Measurements from ENCODE around the gene LIAS. TPM values are rescaled to one million over a fixed set of nuclear protein-coding genes. Genes with fewer than 3 reads are reported as not detected.

The LIAS gene
- total RNA-seq, 1 donor from 2014 or later = 9.8 TPM

- no peak for TF ChIP-seq CTCF (IDR thresholded peaks at IDR 0.05; ENCODE audit: unreplicated experiment)
- Mint-ChIP-seq H3K4me1 (ENCODE audit: unreplicated experiment) (peaks cover 9% of the 10 kb centered on the region), H3K27me3 (ENCODE audit: unreplicated experiment) (no peaks in the 10 kb centered on the region), H3K27ac (ENCODE audit: unreplicated experiment) (no peak overlapping the region), H3K9me3 (ENCODE audit: unreplicated experiment) (no peaks in the 10 kb centered on the region), H3K36me3 (ENCODE audit: low read depth, unreplicated experiment) (peaks cover 32% of the 10 kb centered on the region), H3K4me3 (ENCODE audit: unreplicated experiment) (no peak overlapping the region)
- no peak for DNase-seq (ENCODE audit: low spot score)
Observed at GRCh38 chr4:39450618-39451017, 8.2 kb upstream of the LIAS start.

GRCh38 chr4:39451423-39452023, 7.3 kb upstream of the LIAS start:
- no peaks in the 10 kb centered on the region for H3K27me3 Mint-ChIP-seq (ENCODE audit: unreplicated experiment)
- no peak for DNase-seq (ENCODE audit: low spot score)
- H3K27ac Mint-ChIP-seq (ENCODE audit: unreplicated experiment) = peak overlapping the region; percentile 95
- peaks cover 33% of the 10 kb centered on the region for H3K36me3 Mint-ChIP-seq (ENCODE audit: low read depth, unreplicated experiment)
- H3K9me3 Mint-ChIP-seq (ENCODE audit: unreplicated experiment) = no peaks in the 10 kb centered on the region
- H3K4me3 Mint-ChIP-seq (ENCODE audit: unreplicated experiment) = no peak overlapping the region
- peaks cover 9% of the 10 kb centered on the region for H3K4me1 Mint-ChIP-seq (ENCODE audit: unreplicated experiment)
- TF ChIP-seq CTCF (IDR thresholded peaks at IDR 0.05; ENCODE audit: unreplicated experiment) = no peak

GRCh38 chr4:39452153-39452859, 6.5 kb upstream of the LIAS start:
- TF ChIP-seq CTCF (IDR thresholded peaks at IDR 0.05; ENCODE audit: unreplicated experiment) = no peak
- H3K4me3 Mint-ChIP-seq (ENCODE audit: unreplicated experiment) = peak overlapping the region; percentile 86
- no peaks in the 10 kb centered on the region for H3K9me3 Mint-ChIP-seq (ENCODE audit: unreplicated experiment)
- DNase-seq (ENCODE audit: low spot score) = no peak
- peaks cover 41% of the 10 kb centered on the region for H3K36me3 Mint-ChIP-seq (ENCODE audit: low read depth, unreplicated experiment)
- peaks cover 15% of the 10 kb centered on the region for H3K4me1 Mint-ChIP-seq (ENCODE audit: unreplicated experiment)
- H3K27me3 Mint-ChIP-seq (ENCODE audit: unreplicated experiment) = no peaks in the 10 kb centered on the region
- peak overlapping the region; percentile 95 for H3K27ac Mint-ChIP-seq (ENCODE audit: unreplicated experiment)

- H3K36me3 Mint-ChIP-seq (ENCODE audit: low read depth, unreplicated experiment) = peaks cover 43% of the 10 kb centered on the region
- no peaks in the 10 kb centered on the region for H3K27me3 Mint-ChIP-seq (ENCODE audit: unreplicated experiment)
- DNase-seq (ENCODE audit: low spot score) = no peak
- H3K27ac Mint-ChIP-seq (ENCODE audit: unreplicated experiment) = no peak overlapping the region
- peak overlapping the region; percentile 62 for H3K4me3 Mint-ChIP-seq (ENCODE audit: unreplicated experiment)
- H3K9me3 Mint-ChIP-seq (ENCODE audit: unreplicated experiment) = no peaks in the 10 kb centered on the region
- H3K4me1 Mint-ChIP-seq (ENCODE audit: unreplicated experiment) = peaks cover 19% of the 10 kb centered on the region
- TF ChIP-seq CTCF (IDR thresholded peaks at IDR 0.05; ENCODE audit: unreplicated experiment) = no peak
Observed at GRCh38 chr4:39452860-39453587, 5.8 kb upstream of the LIAS start.

- no peak for TF ChIP-seq CTCF (IDR thresholded peaks at IDR 0.05; ENCODE audit: unreplicated experiment)
- Mint-ChIP-seq H3K4me3 (ENCODE audit: unreplicated experiment) (no peak overlapping the region), H3K27me3 (ENCODE audit: unreplicated experiment) (peaks cover 2% of the 10 kb centered on the region), H3K4me1 (ENCODE audit: unreplicated experiment) (peaks cover 24% of the 10 kb centered on the region), H3K9me3 (ENCODE audit: unreplicated experiment) (no peaks in the 10 kb centered on the region), H3K27ac (ENCODE audit: unreplicated experiment) (no peak overlapping the region), H3K36me3 (ENCODE audit: low read depth, unreplicated experiment) (peaks cover 43% of the 10 kb centered on the region)
- no peak for DNase-seq (ENCODE audit: low spot score)
Observed at GRCh38 chr4:39453738-39454137, 5.1 kb upstream of the LIAS start.

Data from endothelial cell (in vitro differentiated cells).